Osteoblast (primary cell): Measurements from ENCODE around the gene DPP8. TPM values are rescaled to one million over a fixed set of nuclear protein-coding genes. Genes with fewer than 3 reads are reported as not detected.

Source experiments
- DNase-seq: peaks from one replicate; pipeline ENCODE4 v3.0.0; 2011; ENCODE audit warnings: low spot score, mixed read lengths; ENCODE audit not compliant: insufficient read length; ENCODE audit errors: missing footprints
- H2AFZ ChIP-seq: 2 replicates; pipeline ENCODE4 v1.6.0; 2011; ENCODE audit warnings: mild to moderate bottlenecking, low read length
- H3K27ac ChIP-seq: 2 replicates; pipeline ENCODE4 v1.5.1; 2011; ENCODE audit warnings: mild to moderate bottlenecking, low read depth, low read length, moderate library complexity
- H3K27me3 ChIP-seq: 2 replicates; pipeline ENCODE4 v1.6.0; 2012; ENCODE audit warnings: mild to moderate bottlenecking, control low read depth, inconsistent platforms, low read length, moderate library complexity; ENCODE audit not compliant: insufficient read depth
- H3K36me3 ChIP-seq: 2 replicates; pipeline ENCODE4 v1.5.1; 2011; ENCODE audit warnings: mild to moderate bottlenecking, low read length, control low read depth, moderate library complexity; ENCODE audit not compliant: insufficient read depth
- H3K4me1 ChIP-seq: 2 replicates; pipeline ENCODE4 v1.5.1; 2011; ENCODE audit warnings: mild to moderate bottlenecking, low read length, control low read depth, moderate library complexity; ENCODE audit not compliant: insufficient read depth
- H3K4me2 ChIP-seq: 2 replicates; pipeline ENCODE4 v1.6.0; 2011; ENCODE audit warnings: mild to moderate bottlenecking, low read length; ENCODE audit not compliant: insufficient read depth
- H3K4me3 ChIP-seq: fragments of 200-600 bp; sonication (generic); 3 replicates; pipeline ENCODE4 v1.5.1; 2012; ENCODE audit warnings: mild to moderate bottlenecking, low read length, inconsistent platforms; ENCODE audit not compliant: insufficient read depth
- H3K79me2 ChIP-seq: 2 replicates; pipeline ENCODE4 v1.6.0; 2012; ENCODE audit warnings: mild to moderate bottlenecking, low read length, control low read depth, inconsistent platforms; ENCODE audit not compliant: insufficient read depth
- H3K9me3 ChIP-seq: 2 replicates; pipeline ENCODE4 v1.5.1; 2011; ENCODE audit warnings: low read depth, low read length, control low read depth
- H4K20me1 ChIP-seq: 2 replicates; pipeline ENCODE4 v1.6.0; 2012; ENCODE audit warnings: mild to moderate bottlenecking, low read length, control low read depth; ENCODE audit not compliant: insufficient read depth
- CTCF ChIP-seq: IDR thresholded peaks from 2 replicates; pipeline ENCODE4 v1.5.1; 2011; ENCODE audit warnings: mild to moderate bottlenecking, low read depth, low read length, moderate library complexity; ENCODE audit errors: extremely low read depth
- total RNA-seq: library from RNA; depleted of rRNA; stranded (reverse); fragments of >200 nt; gene quantifications from 2 replicates; pipeline ENCODE4 v1.2.3, GENCODE V29; 2012

DPP8 gene
- total RNA-seq, 1 donor, result 40.9 TPM

- Histone ChIP-seq H4K20me1 (no peaks in the 10 kb centered on the region), H3K27me3 (no peaks in the 10 kb centered on the region), H3K4me3 (no peak overlapping the region), H3K4me1 (no peaks in the 10 kb centered on the region), H3K27ac (no peak overlapping the region), H3K79me2 (no peaks in the 10 kb centered on the region), H2AFZ (no peak overlapping the region), H3K36me3 (peaks cover 31% of the 10 kb centered on the region), H3K9me3 (no peaks in the 10 kb centered on the region), H3K4me2 (no peak overlapping the region)
- DNase-seq, result no peak
- TF ChIP-seq CTCF, result no peak
Observed at GRCh38 chr15:65447145-65447544, 70.3 kb downstream of the DPP8 start.

GRCh38 chr15:65434201-65434600 is 83.3 kb downstream of the DPP8 start:
- no peaks in the 10 kb centered on the region for H3K9me3 ChIP-seq
- H3K4me2 ChIP-seq, result no peak overlapping the region
- no peak overlapping the region for H3K27ac ChIP-seq
- no peak for TF ChIP-seq CTCF
- no peaks in the 10 kb centered on the region for H4K20me1 ChIP-seq
- no peak for DNase-seq
- H3K4me3 ChIP-seq, result no peak overlapping the region
- no peak overlapping the region for H2AFZ ChIP-seq
- H3K79me2 ChIP-seq, result no peaks in the 10 kb centered on the region
- H3K4me1 ChIP-seq, result peaks cover 3% of the 10 kb centered on the region
- no peaks in the 10 kb centered on the region for H3K36me3 ChIP-seq
- no peaks in the 10 kb centered on the region for H3K27me3 ChIP-seq

- no peak overlapping the region for H3K4me3 ChIP-seq
- no peak overlapping the region for H2AFZ ChIP-seq
- DNase-seq, result no peak
- H3K79me2 ChIP-seq, result no peaks in the 10 kb centered on the region
- TF ChIP-seq CTCF, result no peak
- no peaks in the 10 kb centered on the region for H4K20me1 ChIP-seq
- H3K9me3 ChIP-seq, result no peaks in the 10 kb centered on the region
- H3K27me3 ChIP-seq, result no peaks in the 10 kb centered on the region
- no peak overlapping the region for H3K27ac ChIP-seq
- H3K36me3 ChIP-seq, result no peaks in the 10 kb centered on the region
- H3K4me1 ChIP-seq, result peaks cover 3% of the 10 kb centered on the region
- no peak overlapping the region for H3K4me2 ChIP-seq
Observed at GRCh38 chr15:65431731-65432130, 85.8 kb downstream of the DPP8 start.

GRCh38 chr15:65426216-65426853 is 91.2 kb downstream of the DPP8 start:
- H4K20me1 ChIP-seq, result no peaks in the 10 kb centered on the region
- no peak overlapping the region for H3K27ac ChIP-seq
- no peak overlapping the region for H2AFZ ChIP-seq
- H3K9me3 ChIP-seq, result no peaks in the 10 kb centered on the region
- no peaks in the 10 kb centered on the region for H3K79me2 ChIP-seq
- no peaks in the 10 kb centered on the region for H3K36me3 ChIP-seq
- no peak overlapping the region for H3K4me3 ChIP-seq
- H3K4me2 ChIP-seq, result no peak overlapping the region
- no peak for DNase-seq
- TF ChIP-seq CTCF, result no peak
- peaks cover 7% of the 10 kb centered on the region for H3K4me1 ChIP-seq
- peaks cover 10% of the 10 kb centered on the region for H3K27me3 ChIP-seq
